IPS DF 4.7 (cell line): ENCODE measurements around the gene PCDHGA1.

Experiments used
- DNase-seq: peaks from one replicate; pipeline ENCODE4 v3.0.0-alpha.2; 2013; ENCODE audit warnings: low spot score; ENCODE audit errors: extremely low read depth

Gene PCDHGA1

DNA sequence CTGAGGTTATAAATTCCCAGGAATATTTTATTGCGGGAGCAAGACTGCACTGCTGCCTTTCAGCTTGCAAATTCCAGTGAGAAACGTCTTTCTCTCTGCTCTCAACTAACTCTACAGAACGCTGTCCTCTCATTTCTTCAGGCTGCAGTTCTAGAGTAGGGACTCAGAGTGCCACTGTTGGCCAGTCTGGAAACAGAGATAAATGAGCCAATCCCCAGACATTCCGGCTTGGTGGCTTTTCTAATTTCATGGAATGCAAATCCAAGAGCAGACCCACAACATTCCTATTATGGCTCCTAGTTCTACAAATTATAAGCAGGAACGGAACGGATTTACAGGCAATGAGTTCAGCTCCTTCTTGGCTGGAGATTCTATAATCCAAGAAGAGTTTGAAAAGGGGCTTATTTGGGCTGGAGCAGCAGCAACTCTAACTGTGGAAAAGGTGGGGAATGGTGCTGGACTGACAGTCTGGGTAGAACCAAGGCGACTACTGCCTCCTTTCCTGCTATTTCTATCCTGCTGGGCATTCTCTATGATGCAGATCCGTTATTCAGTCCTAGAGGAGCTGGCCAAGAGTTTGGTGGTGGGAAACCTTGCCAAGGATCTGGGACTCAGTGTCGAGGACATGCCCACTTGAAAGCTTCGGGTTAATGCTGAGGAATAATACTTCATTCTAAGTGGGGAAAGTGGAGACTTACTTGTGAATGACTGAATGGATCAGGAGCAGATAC is 109.3 kb downstream of the PCDHGA1 start:
- no peak for DNase-seq

DNA sequence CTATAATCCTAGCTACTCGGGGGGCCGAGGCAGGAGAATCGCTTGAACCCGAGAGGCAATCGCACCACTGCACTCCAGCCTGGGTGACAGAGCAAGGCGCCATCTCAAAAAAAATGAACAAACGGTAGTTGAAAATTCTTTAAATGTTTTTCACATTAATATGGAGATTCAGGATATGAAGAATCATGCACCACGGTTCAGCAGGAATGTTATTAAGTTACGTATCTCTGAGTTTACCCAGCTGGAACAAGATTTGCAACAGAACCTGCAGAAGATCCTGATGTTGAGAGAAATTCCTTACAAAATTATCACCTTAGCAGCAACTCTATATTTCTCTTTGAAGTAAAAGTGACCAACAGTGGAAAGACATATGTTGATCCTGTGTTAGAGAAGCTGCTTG is 110.0 kb downstream of the PCDHGA1 start:
- DNase-seq: no peak

DNA sequence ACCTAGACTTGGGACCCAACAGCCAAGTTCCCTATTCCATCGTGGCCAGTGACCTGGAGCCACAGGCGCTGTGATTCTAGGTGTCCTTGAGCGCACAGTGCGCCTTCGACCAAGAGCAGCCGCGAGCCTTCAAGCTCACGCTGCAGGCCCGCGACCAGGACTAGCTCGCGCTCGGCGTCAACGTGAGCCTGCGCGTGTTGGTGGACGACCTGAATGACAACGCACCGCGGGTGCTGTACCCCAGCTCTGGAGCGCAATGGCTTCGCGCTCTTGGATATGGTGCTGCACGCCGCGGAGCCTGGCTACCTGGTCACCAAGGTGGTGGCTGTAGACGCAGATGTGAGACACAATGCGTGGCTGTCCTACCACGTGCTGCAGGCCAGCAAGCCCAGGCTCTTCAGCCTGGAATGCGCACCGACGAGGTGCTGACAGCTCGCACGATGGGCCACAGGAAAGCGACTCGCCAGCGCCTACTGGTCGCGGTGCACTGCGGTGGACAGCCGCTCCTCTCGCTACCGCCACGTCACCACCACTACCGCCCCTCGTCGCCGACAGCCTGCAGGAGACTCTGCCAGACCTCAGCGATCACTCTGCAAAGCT is 111.4 kb downstream of the PCDHGA1 start:
- DNase-seq: no peak

DNA sequence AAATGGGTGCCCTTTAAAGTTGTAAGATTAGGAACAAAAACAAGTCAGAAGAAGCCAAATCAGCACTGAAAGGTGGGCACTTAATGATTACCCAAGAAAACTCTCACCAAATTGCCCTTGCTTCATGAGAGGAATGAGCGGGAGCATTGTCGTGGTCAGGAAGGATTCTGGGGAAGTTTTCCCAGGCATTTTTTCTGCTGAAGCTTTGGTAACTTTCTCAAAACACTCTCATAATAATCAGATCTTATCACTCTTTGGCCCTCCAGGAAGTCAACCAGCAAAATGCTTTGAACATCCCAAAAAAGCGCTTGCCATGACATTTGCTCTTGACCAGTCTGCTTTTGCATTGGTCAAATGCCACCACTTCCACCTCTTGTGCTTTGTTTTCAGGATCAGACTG is 135.0 kb downstream of the PCDHGA1 start:
- no peak for DNase-seq

DNA sequence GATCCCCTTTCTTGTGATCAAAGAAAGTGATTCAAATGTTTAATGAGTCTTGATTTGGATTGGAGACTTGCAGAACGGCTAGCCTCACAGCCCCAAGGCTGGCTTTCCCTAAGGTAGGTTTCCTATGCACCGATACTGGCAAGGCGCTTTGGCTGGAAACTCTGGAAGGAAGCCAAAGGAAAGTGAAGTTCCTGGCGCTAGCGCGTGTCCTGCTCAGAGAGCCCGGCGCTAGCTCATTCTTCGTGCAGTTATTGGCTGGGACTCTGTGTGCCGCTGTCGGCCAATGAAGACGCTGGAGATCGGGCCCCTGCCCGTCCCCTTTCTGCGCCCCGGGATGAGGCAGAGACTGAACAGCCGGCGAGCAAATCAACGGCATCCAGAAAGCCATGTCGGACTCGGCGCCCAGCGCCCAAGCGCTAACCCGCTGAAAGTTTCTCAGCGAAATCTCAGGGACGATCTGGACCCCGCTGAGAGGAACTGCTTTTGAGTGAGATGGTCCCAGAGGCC is 145.4 kb downstream of the PCDHGA1 start, which contains the start of gene PCDHGC3:
Gene PCDHGC3 (plus strand): TSS at position 342 of the 507 bp plus-strand sequence. CDS start 151 bp downstream, at position 493.
- no peak for DNase-seq

DNA sequence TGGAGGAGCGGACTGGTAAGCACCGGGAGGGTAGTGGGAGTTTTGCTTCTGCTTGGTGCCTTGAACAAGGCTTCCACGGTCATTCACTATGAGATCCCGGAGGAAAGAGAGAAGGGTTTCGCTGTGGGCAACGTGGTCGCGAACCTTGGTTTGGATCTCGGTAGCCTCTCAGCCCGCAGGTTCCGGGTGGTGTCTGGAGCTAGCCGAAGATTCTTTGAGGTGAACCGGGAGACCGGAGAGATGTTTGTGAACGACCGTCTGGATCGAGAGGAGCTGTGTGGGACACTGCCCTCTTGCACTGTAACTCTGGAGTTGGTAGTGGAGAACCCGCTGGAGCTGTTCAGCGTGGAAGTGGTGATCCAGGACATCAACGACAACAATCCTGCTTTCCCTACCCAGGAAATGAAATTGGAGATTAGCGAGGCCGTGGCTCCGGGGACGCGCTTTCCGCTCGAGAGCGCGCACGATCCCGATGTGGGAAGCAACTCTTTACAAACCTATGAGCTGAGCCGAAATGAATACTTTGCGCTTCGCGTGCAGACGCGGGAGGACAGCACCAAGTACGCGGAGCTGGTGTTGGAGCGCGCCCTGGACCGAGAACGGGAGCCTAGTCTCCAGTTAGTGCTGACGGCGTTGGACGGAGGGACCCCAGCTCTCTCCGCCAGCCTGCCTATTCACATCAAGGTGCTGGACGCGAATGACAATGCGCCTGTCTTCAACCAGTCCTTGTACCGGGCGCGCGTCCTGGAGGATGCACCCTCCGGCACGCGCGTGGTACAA is 146.0 kb downstream of the PCDHGA1 start:
- no peak for DNase-seq

DNA sequence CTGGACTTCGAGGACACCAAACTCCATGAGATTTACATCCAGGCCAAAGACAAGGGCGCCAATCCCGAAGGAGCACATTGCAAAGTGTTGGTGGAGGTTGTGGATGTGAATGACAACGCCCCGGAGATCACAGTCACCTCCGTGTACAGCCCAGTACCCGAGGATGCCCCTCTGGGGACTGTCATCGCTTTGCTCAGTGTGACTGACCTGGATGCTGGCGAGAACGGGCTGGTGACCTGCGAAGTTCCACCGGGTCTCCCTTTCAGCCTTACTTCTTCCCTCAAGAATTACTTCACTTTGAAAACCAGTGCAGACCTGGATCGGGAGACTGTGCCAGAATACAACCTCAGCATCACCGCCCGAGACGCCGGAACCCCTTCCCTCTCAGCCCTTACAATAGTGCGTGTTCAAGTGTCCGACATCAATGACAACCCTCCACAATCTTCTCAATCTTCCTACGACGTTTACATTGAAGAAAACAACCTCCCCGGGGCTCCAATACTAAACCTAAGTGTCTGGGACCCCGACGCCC is 146.8 kb downstream of the PCDHGA1 start:
- no peak for DNase-seq

DNA sequence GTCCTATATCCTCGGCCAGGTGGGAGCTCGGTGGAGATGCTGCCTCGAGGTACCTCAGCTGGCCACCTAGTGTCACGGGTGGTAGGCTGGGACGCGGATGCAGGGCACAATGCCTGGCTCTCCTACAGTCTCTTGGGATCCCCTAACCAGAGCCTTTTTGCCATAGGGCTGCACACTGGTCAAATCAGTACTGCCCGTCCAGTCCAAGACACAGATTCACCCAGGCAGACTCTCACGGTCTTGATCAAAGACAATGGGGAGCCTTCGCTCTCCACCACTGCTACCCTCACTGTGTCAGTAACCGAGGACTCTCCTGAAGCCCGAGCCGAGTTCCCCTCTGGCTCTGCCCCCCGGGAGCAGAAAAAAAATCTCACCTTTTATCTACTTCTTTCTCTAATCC is 147.5 kb downstream of the PCDHGA1 start:
- no peak for DNase-seq

DNA sequence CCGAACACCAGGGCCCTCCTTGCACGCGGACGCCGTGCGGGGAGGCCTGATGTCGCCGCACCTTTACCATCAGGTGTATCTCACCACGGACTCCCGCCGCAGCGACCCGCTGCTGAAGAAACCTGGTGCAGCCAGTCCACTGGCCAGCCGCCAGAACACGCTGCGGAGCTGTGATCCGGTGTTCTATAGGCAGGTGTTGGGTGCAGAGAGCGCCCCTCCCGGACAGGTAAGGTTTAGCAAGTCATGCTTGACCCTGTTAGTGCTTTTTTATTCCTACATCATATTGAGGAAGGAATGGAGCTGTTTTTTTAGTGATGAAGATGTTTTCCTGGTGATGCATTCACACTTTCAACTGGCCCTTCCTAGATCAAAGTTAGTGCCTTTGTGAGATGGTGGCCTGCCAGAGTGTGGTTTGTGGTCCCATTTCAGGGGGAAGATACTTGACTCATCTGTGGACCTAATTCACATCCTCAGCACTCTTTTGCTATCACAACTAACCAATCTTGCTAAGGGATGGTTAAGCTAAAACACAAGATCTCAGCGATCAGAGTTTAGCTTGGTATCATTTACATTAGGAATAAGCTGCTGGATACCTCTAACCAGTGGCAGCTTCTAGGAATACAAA is 148.1 kb downstream of the PCDHGA1 start:
- no peak for DNase-seq

DNA sequence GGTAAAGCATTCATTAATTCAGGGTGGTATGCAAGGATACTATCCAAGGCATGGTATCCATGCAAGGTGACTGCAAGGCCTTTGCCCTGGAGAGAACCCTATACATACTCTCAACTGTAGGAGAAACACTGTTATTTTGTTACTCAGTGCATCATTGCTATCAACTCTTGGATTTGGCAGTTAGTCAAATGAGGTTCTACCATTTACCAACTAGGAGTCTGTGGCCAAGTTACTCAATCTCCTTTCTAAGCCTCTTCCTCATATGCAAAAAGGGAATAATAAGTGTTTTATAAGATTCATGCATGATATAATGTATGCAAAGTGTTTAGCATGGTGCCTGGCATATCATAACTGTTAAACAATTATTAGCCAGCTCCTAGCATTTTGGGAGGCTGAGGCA is 149.5 kb downstream of the PCDHGA1 start:
- no peak for DNase-seq

DNA sequence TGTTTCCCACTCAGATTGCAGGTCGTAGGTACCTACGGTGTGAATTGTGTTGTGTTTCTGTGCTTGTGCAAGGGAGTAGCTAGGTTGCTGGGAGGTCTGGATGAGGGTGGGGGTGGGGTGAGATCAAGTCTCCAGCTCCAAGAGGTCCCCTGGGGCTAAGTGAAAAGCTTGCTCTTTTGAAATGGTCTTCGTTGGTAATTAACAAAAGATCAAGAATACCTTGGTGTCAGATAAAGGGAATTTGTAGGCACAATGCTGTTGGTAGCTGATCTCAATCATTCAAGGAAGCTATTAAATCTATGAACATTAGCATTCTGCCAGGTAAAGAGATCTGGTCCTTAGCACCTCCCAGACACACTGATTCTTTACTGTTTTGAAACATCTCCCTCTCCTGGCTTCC is 153.6 kb downstream of the PCDHGA1 start:
- DNase-seq: no peak

DNA sequence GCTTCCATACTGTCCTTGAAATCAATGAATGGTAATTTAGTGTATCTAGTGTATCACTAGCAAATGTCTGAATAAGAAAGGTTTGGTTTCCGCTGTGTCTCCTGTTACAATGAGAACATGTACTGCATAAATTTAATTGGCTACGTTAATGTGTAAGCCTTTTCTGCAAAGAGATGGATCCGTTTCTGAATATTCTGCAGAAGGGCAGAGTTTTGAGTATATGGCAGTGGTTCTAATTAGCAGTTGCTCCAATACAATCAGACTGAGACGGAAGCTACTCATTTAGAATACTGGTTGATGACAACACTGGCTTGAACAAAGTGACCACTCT is 154.0 kb downstream of the PCDHGA1 start:
- DNase-seq: no peak

DNA sequence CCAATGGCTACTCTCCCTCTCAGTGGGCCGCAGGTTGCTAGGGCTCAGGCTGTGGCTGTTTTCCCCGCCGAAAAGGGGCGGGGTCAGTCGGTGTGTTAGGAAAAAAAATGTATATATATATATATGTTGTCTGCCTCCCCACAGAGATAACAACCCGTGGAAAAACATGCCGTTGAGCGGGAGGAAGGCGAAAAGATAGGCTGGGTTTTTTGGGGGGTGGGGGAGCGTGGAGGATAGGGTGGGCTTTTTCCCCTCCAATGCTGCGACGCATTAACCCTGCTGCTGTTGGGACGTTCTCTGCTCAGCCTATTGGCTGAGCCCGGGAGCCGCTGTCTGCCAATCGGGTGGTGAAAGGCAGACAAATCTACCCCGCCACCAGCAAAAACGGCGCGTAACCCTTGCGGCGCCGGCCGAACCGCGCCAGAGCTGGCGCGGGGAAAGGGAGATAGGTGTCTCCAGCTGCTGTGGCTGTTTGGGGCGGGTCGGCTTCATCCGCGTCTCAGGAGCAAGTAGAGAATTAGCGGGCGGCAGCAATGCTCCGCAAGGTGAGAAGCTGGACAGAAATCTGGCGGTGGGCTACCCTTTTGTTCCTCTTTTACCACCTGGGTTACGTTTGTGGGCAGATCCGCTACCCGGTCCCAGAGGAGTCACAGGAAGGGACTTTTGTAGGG is 154.5 kb downstream of the PCDHGA1 start, which contains the start of gene PCDHGC4:
Gene PCDHGC4 (plus strand): TSS at position 390 of the 671 bp plus-strand sequence. CDS start 144 bp downstream, at position 534.
- no peak for DNase-seq

DNA sequence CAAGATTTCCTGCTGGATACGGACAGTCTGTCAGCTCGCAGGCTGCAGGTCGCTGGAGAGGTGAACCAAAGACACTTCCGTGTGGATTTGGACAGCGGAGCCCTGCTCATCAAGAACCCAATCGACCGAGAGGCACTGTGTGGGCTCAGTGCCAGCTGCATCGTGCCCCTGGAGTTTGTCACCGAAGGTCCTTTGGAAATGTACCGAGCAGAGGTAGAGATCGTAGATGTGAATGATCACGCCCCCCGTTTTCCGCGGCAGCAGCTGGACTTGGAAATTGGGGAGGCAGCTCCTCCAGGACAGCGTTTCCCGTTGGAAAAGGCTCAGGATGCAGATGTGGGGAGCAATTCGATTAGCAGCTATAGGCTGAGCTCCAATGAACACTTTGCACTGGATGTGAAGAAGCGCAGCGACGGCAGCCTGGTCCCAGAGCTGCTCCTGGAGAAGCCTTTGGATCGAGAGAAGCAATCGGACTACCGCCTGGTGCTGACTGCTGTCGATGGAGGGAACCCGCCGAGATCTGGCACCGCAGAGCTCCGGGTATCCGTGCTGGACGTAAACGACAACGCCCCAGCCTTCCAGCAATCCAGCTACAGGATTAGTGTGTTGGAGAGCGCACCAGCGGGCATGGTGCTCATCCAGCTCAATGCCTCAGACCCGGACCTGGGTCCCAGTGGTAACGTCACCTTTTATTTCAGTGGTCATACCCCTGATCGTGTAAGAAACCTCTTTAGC is 155.2 kb downstream of the PCDHGA1 start:
- DNase-seq: no peak

DNA sequence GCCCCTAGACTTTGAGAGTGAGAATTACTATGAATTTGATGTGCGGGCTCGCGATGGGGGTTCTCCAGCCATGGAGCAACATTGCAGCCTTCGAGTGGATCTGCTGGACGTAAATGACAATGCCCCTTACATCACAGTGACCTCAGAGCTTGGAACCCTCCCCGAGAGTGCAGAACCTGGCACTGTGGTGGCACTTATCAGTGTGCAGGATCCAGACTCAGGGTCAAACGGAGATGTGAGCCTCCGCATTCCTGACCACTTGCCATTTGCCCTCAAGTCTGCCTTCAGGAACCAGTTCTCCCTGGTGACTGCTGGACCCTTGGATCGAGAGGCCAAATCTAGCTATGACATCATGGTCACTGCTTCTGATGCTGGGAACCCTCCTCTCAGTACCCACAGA is 155.8 kb downstream of the PCDHGA1 start:
- DNase-seq: no peak

DNA sequence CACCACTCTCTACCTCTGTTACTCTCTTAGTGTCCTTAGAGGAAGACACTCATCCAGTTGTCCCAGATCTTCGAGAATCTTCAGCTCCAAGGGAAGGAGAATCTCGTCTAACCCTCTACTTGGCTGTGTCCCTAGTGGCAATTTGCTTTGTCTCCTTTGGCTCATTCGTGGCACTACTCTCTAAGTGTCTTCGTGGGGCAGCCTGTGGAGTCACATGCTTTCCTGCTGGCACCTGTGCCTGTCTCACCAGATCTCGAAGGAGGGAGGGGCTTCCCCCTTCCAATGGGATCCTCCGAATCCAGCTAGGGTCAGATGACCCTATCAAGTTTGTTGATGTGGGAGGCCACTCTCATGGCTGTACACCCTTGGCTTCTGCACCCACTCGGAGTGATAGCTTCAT is 156.8 kb downstream of the PCDHGA1 start:
- DNase-seq: no peak

DNA sequence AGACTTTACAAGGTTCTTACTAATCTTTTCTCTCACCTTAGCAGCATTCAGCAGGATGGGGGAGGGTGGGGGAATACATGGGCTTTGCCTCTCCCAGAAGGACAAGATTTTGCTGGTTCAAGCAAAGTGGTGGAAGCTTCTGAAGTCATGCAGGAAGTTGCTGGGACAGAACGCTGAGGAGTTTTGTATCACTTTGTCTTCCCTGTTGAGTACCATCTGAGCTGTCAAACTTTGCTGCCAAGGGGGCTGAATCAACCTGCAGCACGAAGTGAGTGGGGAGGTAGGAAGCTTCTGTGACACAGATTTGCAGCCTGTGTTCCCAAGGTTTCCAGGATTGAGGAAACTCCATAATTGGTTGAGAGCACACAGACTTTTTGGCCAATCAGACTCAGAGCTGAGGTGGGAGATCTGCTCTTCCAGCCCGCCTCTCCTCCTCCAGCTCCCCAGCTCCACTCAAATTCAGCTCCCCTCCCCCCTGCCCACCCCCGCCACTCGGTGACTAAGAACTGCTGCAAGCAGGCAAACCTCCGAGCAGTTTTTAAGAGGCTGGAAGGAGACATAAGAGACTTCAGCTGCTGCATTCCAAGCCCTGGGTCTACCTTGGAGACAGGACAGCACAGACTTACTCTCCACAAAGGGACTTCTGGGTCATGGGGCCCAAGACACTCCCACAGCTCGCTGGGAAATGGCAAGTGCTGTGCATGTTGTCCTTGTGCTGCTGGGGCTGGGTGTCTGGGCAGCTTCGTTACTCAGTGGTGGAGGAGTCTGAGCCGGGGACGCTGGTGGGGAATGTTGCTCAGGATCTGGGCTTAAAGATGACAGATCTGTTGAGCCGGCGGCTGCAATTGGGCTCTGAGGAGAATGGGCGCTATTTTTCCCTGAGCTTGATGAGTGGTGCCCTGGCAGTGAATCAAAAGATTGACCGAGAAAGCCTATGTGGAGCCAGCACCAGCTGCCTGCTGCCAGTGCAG is 158.6 kb downstream of the PCDHGA1 start, which contains the start of gene PCDHGC5:
Gene PCDHGC5 (plus strand): TSS at position 491 of the 971 bp plus-strand sequence. CDS start 160 bp downstream, at position 651.
- no peak for DNase-seq

DNA sequence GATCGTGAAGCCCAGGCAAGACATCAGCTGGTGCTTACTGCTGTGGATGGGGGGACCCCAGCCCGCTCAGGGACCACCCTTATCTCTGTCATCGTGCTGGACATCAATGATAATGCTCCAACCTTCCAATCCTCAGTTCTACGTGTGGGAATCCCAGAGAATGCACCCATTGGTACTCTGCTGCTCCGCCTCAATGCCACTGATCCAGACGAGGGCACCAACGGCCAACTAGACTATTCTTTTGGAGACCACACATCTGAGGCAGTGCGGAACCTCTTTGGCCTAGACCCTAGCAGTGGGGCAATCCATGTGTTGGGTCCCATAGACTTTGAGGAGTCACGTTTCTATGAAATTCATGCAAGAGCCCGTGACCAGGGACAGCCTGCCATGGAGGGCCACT is 159.5 kb downstream of the PCDHGA1 start:
- no peak for DNase-seq

DNA sequence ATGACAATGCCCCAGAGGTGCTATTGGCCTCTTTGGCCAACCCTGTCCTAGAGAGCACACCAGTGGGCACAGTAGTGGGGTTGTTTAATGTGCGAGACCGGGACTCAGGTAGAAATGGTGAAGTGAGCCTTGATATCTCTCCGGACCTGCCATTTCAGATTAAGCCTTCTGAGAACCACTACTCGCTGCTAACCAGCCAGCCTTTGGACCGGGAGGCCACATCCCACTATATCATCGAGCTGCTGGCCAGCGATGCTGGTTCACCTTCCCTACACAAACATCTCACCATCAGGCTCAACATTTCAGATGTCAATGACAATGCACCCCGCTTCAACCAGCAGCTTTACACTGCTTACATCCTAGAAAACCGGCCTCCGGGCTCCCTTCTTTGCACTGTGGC is 160.0 kb downstream of the PCDHGA1 start:
- no peak for DNase-seq
